ENCODE results near the gene KLF6.

The KLF6 gene

DNA sequence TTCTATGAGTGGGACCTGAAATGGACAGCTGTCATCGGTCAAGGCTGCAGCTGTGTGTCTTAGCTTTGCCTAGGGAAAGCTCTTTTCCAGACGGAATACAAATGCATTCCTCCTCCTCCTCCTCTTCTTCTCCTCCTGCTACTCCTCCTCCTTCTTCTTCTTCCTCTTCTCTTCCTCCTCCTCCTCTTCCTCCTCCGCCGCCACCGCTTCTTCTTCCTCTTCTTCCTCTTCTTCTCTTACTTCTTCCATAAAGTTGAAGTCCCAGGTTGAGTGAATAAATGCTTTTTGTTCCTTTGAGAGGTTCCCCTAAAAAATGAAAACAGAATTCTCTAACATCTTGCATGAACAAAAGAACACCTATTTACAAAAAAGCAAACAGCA is 28.7 kb downstream of the KLF6 start:
- DNase-seq: no peak
- Histone ChIP-seq H3K4me1 (peaks cover 23% of the 10 kb centered on the region), H3K36me3 (no peaks in the 10 kb centered on the region), H3K9me3 (no peaks in the 10 kb centered on the region), H3K4me3 (ENCODE audit: low read depth, low read length) (no peak overlapping the region), H3K27me3 (peaks cover 5% of the 10 kb centered on the region)
- TF ChIP-seq, protein P1, sequence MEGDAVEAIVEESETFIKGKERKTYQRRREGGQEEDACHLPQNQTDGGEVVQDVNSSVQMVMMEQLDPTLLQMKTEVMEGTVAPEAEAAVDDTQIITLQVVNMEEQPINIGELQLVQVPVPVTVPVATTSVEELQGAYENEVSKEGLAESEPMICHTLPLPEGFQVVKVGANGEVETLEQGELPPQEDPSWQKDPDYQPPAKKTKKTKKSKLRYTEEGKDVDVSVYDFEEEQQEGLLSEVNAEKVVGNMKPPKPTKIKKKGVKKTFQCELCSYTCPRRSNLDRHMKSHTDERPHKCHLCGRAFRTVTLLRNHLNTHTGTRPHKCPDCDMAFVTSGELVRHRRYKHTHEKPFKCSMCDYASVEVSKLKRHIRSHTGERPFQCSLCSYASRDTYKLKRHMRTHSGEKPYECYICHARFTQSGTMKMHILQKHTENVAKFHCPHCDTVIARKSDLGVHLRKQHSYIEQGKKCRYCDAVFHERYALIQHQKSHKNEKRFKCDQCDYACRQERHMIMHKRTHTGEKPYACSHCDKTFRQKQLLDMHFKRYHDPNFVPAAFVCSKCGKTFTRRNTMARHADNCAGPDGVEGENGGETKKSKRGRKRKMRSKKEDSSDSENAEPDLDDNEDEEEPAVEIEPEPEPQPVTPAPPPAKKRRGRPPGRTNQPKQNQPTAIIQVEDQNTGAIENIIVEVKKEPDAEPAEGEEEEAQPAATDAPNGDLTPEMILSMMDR (IDR thresholded peaks at IDR 0.05; ENCODE audit: low read depth, low read length): no peak

DNA sequence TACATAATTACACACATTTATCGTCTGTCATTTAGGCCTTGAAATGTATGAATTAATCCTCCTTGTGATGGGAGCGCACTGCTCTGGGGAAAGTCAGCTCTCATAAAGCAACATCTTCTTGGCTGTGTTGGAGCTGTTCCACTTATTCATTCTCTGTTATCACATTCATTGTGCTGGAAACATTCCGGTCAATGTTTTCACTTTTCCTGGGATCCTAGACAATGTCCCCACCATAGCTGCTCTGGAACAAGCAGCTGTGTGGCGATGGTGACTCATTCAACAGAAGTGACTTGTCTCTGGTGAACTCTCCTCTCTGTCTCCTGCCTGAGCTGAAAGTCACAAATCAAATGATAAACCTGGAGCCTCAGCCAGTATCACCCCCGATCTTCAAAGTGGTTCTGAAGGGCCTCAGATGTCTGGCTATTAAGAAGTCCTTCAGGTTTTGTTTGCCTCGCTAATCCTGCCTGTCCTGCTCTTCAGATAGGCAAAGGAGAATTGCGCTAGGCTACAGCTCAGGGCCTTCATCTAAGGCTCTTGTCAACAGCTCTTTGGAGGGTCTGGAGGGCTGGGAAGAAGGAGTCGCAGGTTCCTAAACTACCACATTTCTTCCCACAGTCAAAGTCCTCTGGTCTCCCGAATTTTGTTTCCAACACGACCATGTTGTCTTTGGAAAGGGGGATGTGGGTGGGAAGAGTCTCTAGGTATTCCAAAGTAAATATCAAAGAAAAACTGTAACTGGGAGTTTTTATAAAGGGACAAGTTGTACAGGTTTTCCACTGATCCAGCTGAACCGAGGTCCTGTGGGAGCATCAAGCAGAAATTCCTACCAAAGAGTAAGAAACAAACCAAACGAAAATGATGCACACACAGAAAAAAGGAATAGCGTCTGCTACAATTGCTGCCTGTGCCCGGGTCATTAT is 29.3 kb downstream of the KLF6 start:
- TF ChIP-seq, protein P1 (IDR thresholded peaks at IDR 0.05; ENCODE audit: low read depth, low read length): no peak
- Histone ChIP-seq H3K36me3 (no peaks in the 10 kb centered on the region), H3K4me3 (ENCODE audit: low read depth, low read length) (no peak overlapping the region), H3K27me3 (peaks cover 5% of the 10 kb centered on the region), H3K4me1 (peaks cover 26% of the 10 kb centered on the region), H3K9me3 (no peaks in the 10 kb centered on the region)
- peak; percentile 69 for DNase-seq

DNA sequence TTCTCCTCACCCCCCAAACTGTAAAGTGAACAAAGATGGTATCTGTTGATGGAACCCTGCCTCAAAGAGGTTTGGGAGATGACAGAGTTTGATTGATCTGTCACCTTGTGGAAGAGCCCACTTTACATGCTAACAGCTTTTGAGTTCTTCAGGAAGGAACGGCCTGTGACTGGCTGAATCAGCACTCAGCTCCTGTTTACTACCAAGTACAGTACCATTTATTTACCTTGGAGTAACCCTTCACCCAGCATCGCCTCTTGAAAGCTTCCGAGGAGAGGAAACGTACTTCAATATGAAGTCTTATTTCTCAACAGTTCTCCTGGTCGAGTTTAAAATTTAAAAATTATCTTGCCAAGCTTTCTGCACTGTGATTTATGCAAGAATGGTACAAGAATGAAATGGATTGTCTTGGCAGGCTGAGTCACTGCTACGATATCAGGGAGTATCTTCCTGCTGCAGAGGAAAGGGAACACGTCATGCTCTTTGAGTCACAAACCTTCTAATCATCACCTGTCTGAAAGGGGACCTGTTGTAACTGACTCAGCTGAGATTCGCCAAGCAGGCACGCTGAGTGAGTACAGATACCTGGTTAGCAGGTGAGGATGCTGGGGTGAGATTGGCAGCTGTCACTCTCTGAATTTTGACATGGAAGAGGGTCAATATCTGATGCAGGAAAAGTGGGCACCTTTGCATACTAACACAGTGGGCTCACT is 30.1 kb downstream of the KLF6 start:
- H3K4me1 ChIP-seq: peaks cover 30% of the 10 kb centered on the region
- no peak overlapping the region for H3K4me3 ChIP-seq (ENCODE audit: low read depth, low read length)
- no peak for DNase-seq
- H3K36me3 ChIP-seq: no peaks in the 10 kb centered on the region
- H3K9me3 ChIP-seq: no peaks in the 10 kb centered on the region
- TF ChIP-seq, protein P1 (IDR thresholded peaks at IDR 0.05; ENCODE audit: low read depth, low read length): no peak
- H3K27me3 ChIP-seq: peaks cover 5% of the 10 kb centered on the region

DNA sequence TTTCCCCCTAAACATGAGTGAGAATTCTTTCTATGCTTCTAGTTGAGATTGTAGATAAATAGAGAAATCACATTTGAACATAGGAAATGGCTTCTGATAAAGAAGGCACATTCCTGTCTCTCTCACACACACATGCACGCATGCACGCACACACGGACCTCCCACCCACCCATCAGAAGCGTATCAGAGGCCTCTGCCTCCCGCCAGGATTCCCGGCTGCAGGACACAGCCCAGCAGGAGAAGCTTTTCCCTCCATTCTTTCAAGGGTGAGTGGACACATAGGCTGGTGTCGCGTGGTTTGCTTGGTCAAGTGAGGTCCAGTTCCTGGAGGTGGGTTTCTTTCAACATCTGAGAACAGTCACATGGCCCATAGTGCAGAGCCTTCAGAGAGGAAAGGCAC is 34.2 kb downstream of the KLF6 start:
- no peak for DNase-seq
- H3K27me3 ChIP-seq: no peaks in the 10 kb centered on the region
- H3K4me1 ChIP-seq: peaks cover 15% of the 10 kb centered on the region
- TF ChIP-seq, protein P1 (IDR thresholded peaks at IDR 0.05; ENCODE audit: low read depth, low read length): no peak
- H3K36me3 ChIP-seq: no peaks in the 10 kb centered on the region
- no peak overlapping the region for H3K4me3 ChIP-seq (ENCODE audit: low read depth, low read length)
- H3K9me3 ChIP-seq: no peaks in the 10 kb centered on the region

DNA sequence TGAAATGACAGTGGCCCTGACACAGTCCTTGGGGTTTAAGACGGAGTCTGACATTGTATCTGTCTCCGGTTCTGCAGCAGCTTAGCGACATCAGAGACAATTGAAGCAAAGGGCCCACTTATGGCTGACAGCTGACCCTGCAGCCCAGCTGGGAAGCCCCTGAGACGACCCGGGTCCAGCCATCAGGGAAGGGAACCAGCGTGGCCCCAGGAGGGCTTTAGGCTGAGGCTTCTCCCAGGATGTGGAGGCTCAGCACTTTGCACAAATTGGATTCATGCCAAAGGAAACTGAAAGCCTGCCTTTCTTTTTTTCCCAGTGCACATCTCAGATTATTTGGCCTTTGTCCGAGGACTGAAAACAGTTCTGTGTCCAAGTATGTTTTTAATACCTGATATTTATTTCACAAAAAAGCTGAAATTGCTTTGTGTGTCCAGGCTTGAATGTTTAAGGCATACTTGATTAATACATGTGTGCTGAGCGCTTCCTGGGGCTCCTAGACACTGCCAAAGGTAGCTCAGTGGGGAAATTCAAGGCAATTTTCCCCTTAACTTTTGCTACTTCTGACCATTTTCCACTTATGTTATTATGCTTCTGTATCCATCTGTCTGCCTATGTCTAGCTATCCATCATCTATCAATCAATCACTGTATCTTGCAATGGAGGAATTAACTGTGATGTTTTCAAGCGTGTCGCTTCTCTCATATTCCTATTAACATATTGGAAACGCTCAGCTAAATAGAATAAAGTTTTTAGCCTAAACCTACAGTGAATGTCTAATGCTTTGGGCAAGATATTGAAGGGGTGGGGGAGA is 34.8 kb downstream of the KLF6 start:
- H3K36me3 ChIP-seq: no peaks in the 10 kb centered on the region
- DNase-seq: no peak
- H3K4me3 ChIP-seq (ENCODE audit: low read depth, low read length): no peak overlapping the region
- no peaks in the 10 kb centered on the region for H3K27me3 ChIP-seq
- H3K9me3 ChIP-seq: no peaks in the 10 kb centered on the region
- TF ChIP-seq, protein P1 (IDR thresholded peaks at IDR 0.05; ENCODE audit: low read depth, low read length): no peak
- H3K4me1 ChIP-seq: peaks cover 20% of the 10 kb centered on the region

Measured in BE2C (cell line).